Gastroesophageal sphincter (tissue), 3 donors: ENCODE results near the gene PRXL2A.

Experiments
- CTCF ChIP-seq, 4 experiments: fragments of 200-600 bp in 2 of 4; fragments of 450-650 bp in 2 of 4; sonication (generic) in 1 of 4; IDR thresholded peaks; one replicate each; pipeline ENCODE4 v1.5.1; 2017 to 2019; ENCODE audit warnings: antibody characterized with exemption in 4 of 4, mild to moderate bottlenecking in 2 of 4, moderate library complexity in 2 of 4
- POLR2A ChIP-seq, 2 donors: fragments of 450-650 bp; IDR thresholded peaks; one replicate each; pipeline ENCODE4 v1.6.1; 2017; ENCODE audit warnings: antibody characterized with exemption in 2 of 2, mild to moderate bottlenecking in 2 of 2, moderate library complexity in 1 of 2
- POLR2AphosphoS5 ChIP-seq: sonication (generic); formaldehyde crosslinking; IDR thresholded peaks from one replicate; pipeline ENCODE4 v1.6.1; 2017; ENCODE audit warnings: antibody characterized with exemption

- TF ChIP-seq CTCF (IDR thresholded peaks at IDR 0.05), result no peak
- no peak for TF ChIP-seq POLR2A (IDR thresholded peaks at IDR 0.05)
- no peak for TF ChIP-seq POLR2AphosphoS5
These were observed 53.1 kb downstream of the PRXL2A start for GRCh38 chr10:80461208-80462183.
